ENCODE data around the gene MMEL1. TPM values are rescaled to one million over a fixed set of nuclear protein-coding genes. Genes with fewer than 3 reads are reported as not detected.
A peak's percentile ranks its signal among the peaks of the same experiment; 100 is the strongest.

MMEL1 gene
- total RNA-seq, 1 donor from 2014 or later, result 1.0 TPM

DNA sequence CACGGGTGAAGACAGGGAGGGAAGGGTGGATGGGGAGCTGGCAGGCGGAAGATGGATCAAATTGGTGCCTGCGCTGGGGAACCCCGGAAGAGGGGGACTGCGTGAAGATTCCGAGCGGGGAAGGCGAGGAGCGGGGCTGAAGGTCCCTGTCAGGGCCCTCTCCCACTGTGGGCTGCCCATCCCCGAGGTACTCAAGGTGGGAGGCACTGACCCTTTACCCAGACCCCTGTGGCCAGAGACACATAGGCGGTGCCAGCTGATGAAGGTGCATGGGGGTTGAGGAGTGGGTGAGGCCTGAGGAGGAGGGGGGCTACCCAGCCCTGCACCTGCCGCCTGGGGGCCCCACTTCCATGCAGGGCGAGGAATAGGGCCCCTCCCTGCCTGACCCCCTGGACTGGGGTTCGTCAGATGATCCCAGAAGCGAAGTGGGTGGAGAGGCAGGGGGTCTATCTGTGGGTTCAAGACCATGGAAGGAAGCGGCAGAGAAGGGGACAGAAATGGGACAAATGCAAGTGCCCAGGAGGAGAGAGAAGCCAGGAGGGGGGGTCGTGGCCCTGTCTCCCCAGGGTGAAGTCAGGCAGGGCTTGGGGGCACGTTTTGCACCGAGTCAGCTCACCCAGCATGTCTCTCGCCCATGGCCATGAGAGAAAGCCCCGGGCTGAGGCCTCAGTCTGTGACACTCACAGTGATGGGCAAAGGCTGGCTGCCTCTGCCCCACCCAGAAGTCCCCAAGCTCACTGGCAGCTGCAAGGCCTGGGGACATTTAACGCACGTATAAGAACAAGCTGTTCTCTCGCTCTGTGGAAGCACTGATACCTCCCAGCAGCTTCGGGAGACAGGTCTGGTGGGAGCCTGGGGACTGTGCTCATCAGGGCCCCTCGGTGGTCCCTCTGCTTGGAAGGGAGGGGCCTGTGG is 7.0 kb upstream of the MMEL1 start:
- no peaks in the 10 kb centered on the region for H3K4me1 Mint-ChIP-seq (ENCODE audit: low read depth)
- no peaks in the 10 kb centered on the region for H3K27me3 Mint-ChIP-seq (ENCODE audit: insufficient read depth)
- peaks cover 1% of the 10 kb centered on the region for H3K36me3 Mint-ChIP-seq (ENCODE audit: low read depth)
- intact Hi-C loops (cut with micrococcal nuclease), result loop anchor here (5.0 to 10.0 kb wide), 3 partner anchors 443 to 1265 kb away; partner anchors contain the start of gene C1orf174
- peaks cover 14% of the 10 kb centered on the region for H3K9me3 Mint-ChIP-seq
- DNase-seq (ENCODE audit: low spot score), result no peak
- no peak overlapping the region for H3K27ac Mint-ChIP-seq
- H3K4me3 Mint-ChIP-seq, result no peak overlapping the region

DNA sequence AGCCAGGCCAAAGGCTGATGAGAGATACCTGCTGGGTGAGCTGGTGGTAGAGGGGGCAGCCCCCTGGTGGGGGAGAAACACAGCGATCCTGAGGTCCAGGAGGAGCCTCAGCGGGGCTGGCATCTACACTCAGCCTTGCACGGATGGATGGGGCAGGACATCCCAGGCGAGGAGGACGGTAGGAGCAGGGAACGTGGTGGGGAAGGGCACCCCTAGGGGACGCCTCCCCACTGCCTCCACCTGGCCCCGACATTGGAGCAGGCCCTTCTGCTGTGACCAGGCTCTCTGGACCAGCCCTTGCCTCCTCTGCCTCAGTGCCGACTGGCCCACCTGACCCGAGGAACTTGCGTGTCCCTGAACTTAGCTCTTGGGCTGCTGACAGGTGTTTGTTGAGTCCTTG is 6.4 kb upstream of the MMEL1 start:
- Mint-ChIP-seq H3K27me3 (ENCODE audit: insufficient read depth) (no peaks in the 10 kb centered on the region), H3K27ac (no peak overlapping the region), H3K9me3 (peaks cover 14% of the 10 kb centered on the region), H3K36me3 (ENCODE audit: low read depth) (peaks cover 1% of the 10 kb centered on the region), H3K4me3 (no peak overlapping the region), H3K4me1 (ENCODE audit: low read depth) (no peaks in the 10 kb centered on the region)
- no peak for DNase-seq (ENCODE audit: low spot score)
- intact Hi-C loops (cut with micrococcal nuclease), result no loop called here

DNA sequence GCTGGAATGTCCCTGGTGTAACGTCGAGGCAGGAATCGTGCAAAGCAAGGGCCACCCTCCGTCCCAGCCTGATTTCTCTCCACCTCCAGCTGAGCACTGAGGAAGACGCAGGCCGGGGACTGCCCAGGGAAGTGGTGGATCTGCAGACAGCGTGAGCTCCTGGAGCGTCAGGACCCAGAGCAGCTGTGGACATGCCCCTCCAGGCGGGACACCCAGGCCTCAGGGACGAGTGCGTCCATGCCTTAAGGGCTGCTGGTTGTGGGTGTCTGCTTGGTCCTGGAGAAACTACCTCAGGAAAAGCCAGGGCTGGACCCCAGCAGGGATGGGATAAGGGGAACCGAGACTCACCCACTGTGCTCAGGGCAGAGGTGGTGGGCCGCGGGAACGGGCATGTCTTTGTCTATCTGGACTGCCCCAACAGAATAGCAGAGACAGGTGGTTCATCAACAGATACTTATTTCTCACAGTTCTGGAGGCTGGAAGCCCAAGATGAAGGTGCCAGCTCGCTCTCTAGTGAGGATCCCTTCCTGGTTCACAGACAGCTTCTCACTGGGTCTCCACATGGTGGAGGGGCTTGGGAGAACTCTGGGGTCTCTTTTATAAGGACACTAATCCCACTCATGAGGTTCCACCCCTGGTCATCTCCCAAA is 5.8 kb upstream of the MMEL1 start:
- H3K4me3 Mint-ChIP-seq, result no peak overlapping the region
- no peaks in the 10 kb centered on the region for H3K4me1 Mint-ChIP-seq (ENCODE audit: low read depth)
- no peaks in the 10 kb centered on the region for H3K27me3 Mint-ChIP-seq (ENCODE audit: insufficient read depth)
- H3K27ac Mint-ChIP-seq, result no peak overlapping the region
- H3K36me3 Mint-ChIP-seq (ENCODE audit: low read depth), result peaks cover 1% of the 10 kb centered on the region
- no peak for DNase-seq (ENCODE audit: low spot score)
- intact Hi-C loops (cut with micrococcal nuclease), result no loop called here
- peaks cover 14% of the 10 kb centered on the region for H3K9me3 Mint-ChIP-seq

DNA sequence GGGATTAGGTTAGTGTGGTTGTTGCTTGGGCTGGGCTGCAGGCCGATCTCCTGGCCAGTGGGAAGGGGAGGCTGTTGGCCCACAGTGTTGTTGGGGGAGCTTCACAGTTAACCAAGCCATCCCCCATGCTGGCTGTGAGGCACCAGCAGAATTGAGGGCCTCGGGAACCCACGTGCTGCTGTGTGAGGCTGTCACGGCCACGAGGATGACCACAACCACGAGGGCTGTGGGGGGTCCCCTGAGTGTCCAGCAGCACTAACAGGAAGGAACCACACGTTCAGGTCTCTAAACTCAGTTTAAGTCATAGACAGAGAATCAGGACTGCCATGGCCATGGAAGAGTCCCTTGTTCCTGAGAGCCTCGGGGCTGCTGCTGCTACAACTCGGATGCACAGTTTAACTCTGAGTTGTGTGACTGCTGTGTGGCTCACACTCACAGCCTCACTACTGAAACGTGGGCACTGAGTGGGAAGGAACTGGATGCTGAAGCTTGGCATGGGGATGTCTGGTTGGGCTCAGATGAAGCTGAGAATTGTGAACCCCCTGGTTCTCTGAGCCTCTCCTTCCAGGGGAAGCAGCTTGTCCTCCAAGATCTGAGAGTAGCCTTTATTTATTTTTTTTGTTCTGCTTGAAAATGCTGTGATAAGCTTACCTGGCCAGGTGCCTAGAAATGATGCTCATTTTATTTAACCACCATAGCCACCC is 4.8 kb upstream of the MMEL1 start:
- Mint-ChIP-seq H3K4me3 (no peak overlapping the region), H3K4me1 (ENCODE audit: low read depth) (no peaks in the 10 kb centered on the region), H3K27me3 (ENCODE audit: insufficient read depth) (no peaks in the 10 kb centered on the region), H3K27ac (no peak overlapping the region), H3K9me3 (peaks cover 14% of the 10 kb centered on the region), H3K36me3 (ENCODE audit: low read depth) (peaks cover 1% of the 10 kb centered on the region)
- no peak for DNase-seq (ENCODE audit: low spot score)
- intact Hi-C loops (cut with micrococcal nuclease), result no loop called here

DNA sequence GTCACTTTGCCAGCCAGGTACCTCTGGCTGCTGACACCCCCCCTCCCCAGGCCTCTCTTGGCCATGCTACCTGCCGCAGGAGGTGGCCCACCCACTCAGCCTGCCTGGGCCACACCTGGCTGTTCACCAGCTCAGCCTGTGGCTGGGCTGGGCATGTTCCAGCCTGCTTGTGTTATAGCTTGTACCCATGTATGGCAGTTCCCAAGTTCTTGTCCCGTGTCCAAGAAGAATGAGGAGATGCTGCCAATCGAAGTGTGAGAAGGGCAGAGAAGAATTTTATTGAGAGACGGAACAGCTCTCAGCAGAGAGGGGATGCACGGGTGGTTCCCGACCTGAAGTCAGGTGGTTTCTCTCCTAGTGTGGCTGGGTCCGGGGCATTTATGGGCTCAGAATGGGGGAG is 3.9 kb upstream of the MMEL1 start:
- H3K27me3 Mint-ChIP-seq (ENCODE audit: insufficient read depth), result no peaks in the 10 kb centered on the region
- H3K27ac Mint-ChIP-seq, result peak overlapping the region; percentile 71
- no peak for DNase-seq (ENCODE audit: low spot score)
- peaks cover 1% of the 10 kb centered on the region for H3K36me3 Mint-ChIP-seq (ENCODE audit: low read depth)
- no peak overlapping the region for H3K4me3 Mint-ChIP-seq
- H3K9me3 Mint-ChIP-seq, result peaks cover 14% of the 10 kb centered on the region
- no peaks in the 10 kb centered on the region for H3K4me1 Mint-ChIP-seq (ENCODE audit: low read depth)
- intact Hi-C loops (cut with micrococcal nuclease), result no loop called here

DNA sequence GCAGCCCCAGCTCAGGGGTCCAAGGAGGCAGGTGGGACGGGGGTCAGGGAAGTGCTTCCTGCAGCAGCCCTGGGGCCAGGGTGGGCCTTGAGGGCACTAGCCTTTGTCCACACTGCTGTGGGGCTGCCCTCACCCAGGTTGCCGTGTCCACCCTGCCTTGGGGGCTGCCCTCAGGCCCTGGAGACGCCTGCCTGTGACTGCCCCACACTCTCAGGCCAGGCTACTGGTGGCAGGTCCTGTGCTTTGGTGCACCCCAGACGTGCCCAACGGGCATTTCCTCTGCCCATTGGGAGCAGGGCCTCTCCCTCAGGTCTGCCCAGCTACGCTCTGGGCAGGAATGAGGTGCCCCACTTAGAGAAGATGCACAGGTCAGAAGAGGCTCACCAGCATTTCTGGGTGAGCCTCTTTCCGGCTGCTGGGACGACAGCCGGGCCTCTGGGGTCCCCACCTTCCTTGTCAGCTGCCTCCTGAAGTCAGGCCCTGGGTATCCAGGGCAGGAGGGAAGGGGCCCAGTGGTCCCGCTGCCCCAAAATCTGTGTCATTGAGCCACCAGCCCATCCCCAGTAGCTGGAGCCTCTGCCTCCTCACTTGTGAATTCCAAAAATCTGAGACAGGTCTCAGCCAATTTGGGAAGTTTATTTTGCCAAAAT is 2.7 kb upstream of the MMEL1 start:
- H3K27ac Mint-ChIP-seq, result no peak overlapping the region
- H3K9me3 Mint-ChIP-seq, result peaks cover 19% of the 10 kb centered on the region
- H3K4me3 Mint-ChIP-seq, result no peak overlapping the region
- H3K27me3 Mint-ChIP-seq (ENCODE audit: insufficient read depth), result peaks cover 6% of the 10 kb centered on the region
- no peaks in the 10 kb centered on the region for H3K4me1 Mint-ChIP-seq (ENCODE audit: low read depth)
- DNase-seq (ENCODE audit: low spot score), result no peak
- peaks cover 1% of the 10 kb centered on the region for H3K36me3 Mint-ChIP-seq (ENCODE audit: low read depth)
- intact Hi-C loops (cut with micrococcal nuclease), result no loop called here

DNA sequence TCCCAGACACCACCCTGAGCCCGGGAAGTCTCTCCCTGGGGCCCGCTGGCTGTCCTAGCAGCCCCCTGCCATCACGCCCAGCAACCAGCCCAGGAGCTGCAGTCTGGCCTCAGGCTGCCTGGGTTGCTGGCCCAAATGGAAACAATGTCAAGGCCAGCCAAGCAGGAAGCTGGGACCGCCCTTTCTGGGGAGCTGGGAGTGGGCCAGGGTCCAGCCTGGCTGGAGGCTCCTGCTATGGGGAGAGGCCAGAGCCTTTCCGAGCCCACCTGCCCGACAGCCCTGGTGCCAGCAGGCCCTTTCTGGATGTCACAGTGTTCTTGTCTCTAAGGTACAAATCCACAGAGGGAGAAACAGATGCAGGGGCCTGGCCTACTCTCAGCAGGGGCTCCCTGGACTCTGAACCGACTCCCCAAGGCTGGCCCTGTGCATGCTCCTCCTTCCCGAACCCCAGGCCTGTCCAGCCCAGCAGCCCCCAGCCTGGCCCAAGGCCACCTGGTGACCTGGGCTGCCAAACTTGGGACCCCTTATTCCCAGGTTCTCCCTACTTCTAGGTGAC is 1.2 kb upstream of the MMEL1 start:
- peaks cover 16% of the 10 kb centered on the region for H3K27me3 Mint-ChIP-seq (ENCODE audit: insufficient read depth)

DNA sequence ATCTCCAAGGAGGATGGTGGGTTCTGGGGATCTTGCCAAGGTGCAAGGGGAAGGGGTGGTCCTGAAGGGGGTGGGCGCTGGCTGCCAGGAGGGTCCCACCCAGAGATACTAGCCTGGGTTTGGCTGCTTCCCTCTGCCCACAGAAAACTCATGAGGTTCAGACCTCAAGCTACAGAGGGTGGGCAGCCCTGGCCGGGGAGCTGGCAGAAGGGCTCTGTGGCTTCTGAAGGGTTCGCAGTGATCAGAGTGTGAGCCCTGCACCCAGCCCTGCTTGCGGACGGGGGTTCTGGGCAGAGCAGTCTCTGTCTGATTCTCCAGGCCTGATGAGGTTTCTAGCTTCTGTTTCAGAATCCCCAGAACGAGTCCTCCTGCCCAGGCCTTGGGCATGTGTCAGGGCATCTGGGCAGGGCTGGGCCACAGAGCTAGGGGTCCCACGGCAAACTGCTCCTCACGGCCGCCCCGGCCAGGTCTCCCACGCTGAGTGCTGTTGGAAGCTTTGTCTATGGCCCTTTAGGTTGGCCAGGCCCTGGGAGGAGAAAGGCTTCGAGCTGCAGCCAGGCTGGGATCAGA is 635 bp upstream of the MMEL1 start:
- peaks cover 1% of the 10 kb centered on the region for H3K36me3 Mint-ChIP-seq (ENCODE audit: low read depth)
- H3K27ac Mint-ChIP-seq, result no peak overlapping the region
- H3K4me1 Mint-ChIP-seq (ENCODE audit: low read depth), result no peaks in the 10 kb centered on the region
- intact Hi-C loops (cut with micrococcal nuclease), result no loop called here
- no peak for DNase-seq (ENCODE audit: low spot score)
- peaks cover 22% of the 10 kb centered on the region for H3K9me3 Mint-ChIP-seq
- peaks cover 16% of the 10 kb centered on the region for H3K27me3 Mint-ChIP-seq (ENCODE audit: insufficient read depth)
- no peak overlapping the region for H3K4me3 Mint-ChIP-seq

More for the DNA sequence above, 1.2 kb upstream of the MMEL1 start:
- intact Hi-C loops (cut with micrococcal nuclease), result no loop called here
- Mint-ChIP-seq H3K4me1 (ENCODE audit: low read depth) (no peaks in the 10 kb centered on the region), H3K36me3 (ENCODE audit: low read depth) (peaks cover 1% of the 10 kb centered on the region), H3K9me3 (peaks cover 22% of the 10 kb centered on the region), H3K4me3 (no peak overlapping the region), H3K27ac (no peak overlapping the region)
- no peak for DNase-seq (ENCODE audit: low spot score)

DNA sequence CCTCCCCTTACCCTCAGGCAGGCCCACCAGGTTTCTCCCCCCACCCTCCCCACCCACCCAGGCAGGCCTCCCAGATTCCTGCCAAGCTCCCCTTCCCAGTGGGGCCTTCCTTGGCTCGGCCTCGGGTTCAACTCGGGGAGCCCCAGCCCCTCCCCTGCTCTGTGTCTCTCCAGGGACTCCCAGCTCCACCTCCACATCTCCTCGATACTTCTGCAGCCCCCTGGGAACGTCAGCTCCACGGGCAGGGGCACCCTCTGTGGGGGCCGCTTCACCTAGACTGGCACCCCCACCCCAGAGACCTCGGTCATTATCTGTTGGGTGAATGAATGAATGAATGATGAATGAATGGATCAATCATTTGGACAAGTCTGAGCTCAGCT is 775 bp downstream of the MMEL1 start:
- intact Hi-C loops (cut with micrococcal nuclease), result no loop called here
- no peak for DNase-seq (ENCODE audit: low spot score)
- no peak overlapping the region for H3K4me3 Mint-ChIP-seq
- H3K27me3 Mint-ChIP-seq (ENCODE audit: insufficient read depth), result peaks cover 23% of the 10 kb centered on the region
- H3K9me3 Mint-ChIP-seq, result peaks cover 18% of the 10 kb centered on the region
- H3K4me1 Mint-ChIP-seq (ENCODE audit: low read depth), result no peaks in the 10 kb centered on the region
- H3K27ac Mint-ChIP-seq, result no peak overlapping the region
- H3K36me3 Mint-ChIP-seq (ENCODE audit: low read depth), result peaks cover 1% of the 10 kb centered on the region

DNA sequence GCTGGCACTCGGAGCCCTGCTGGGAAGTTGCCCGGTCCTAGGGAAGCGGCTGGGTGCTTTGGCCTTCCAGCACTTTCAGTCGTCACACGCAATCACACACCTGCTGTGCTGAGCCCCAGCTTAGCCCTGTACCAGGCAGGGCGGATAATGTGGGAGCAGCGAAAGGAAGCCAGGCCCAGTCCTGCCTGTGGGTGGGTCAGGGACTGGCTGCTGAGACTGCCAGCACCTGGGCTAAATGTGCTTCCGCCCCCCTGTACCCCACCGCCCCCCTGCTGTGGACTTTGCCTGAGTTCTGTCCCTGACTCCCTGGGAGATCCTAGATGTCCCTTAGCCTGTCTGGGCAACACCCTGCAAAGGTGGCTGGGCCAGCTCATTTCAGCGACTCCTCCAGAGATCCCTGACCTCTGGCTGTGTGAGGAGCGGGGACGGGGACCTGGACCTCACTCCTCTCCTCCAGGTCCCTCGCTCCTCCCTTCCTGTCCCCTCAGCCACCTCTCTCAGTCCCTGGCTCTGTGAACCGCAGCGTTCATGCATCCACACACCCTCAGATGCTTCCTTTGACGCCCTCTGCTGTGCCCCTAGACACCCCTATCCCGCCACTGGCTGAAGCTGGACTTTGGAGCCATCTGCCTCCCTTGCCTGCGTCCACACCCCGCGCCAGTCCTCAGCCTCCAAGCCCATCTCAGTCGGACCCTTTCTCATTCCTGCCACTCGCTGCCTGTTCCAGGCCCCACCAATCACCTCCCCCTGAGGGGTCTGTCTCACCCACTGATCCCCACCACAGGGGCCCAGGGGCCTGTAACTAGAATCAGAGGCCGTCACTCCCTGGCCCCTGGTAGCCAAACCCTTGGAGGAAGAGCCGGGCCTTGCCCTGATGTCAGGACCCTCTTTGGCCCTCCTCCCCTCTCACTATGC is 1.4 kb downstream of the MMEL1 start:
- Mint-ChIP-seq H3K36me3 (ENCODE audit: low read depth) (no peaks in the 10 kb centered on the region), H3K27ac (no peak overlapping the region), H3K4me1 (ENCODE audit: low read depth) (no peaks in the 10 kb centered on the region), H3K4me3 (no peak overlapping the region), H3K27me3 (ENCODE audit: insufficient read depth) (peaks cover 27% of the 10 kb centered on the region), H3K9me3 (peaks cover 13% of the 10 kb centered on the region)
- DNase-seq (ENCODE audit: low spot score), result no peak
- intact Hi-C loops (cut with micrococcal nuclease), result no loop called here

DNA sequence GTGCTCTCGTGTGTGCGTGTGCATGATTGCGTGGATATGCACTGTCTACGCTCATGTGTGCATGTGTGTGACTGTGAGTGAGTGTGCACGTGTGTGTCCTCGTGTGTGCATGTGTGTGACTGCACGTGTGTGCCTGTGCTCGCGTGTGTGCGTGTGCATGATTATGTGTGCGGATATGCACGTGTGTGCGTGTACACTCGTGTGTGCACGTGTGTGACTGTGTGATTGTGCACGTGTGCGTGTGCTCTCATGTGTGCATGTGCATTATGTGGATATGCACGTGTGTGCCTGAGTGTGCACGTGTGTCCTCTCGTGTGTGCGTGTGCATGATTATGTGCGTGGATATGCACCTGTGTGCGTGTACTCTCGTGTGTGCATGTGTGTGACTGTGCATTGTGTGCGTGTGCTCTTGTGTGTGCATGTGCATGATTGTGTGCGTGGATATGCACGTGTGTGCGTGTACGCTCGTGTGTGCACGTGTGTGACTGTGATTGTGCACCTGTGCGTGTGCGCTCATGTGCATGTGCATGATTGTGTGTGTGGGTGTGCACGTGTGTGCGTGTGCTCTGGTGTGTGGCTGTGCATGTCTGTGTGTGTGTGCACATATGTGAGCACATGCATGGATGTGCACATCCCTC is 2.2 kb downstream of the MMEL1 start:
- H3K4me3 Mint-ChIP-seq, result no peak overlapping the region
- H3K9me3 Mint-ChIP-seq, result peaks cover 8% of the 10 kb centered on the region
- peaks cover 32% of the 10 kb centered on the region for H3K27me3 Mint-ChIP-seq (ENCODE audit: insufficient read depth)
- intact Hi-C loops (cut with micrococcal nuclease), result no loop called here
- H3K36me3 Mint-ChIP-seq (ENCODE audit: low read depth), result no peaks in the 10 kb centered on the region
- no peaks in the 10 kb centered on the region for H3K4me1 Mint-ChIP-seq (ENCODE audit: low read depth)
- no peak for DNase-seq (ENCODE audit: low spot score)
- no peak overlapping the region for H3K27ac Mint-ChIP-seq
